K562 (cell line): ENCODE results near the gene SUFU. TPM values are rescaled to one million over a fixed set of nuclear protein-coding genes. Genes with fewer than 3 reads are reported as not detected.

ENCODE experiments used
- ARID1B ChIP-seq: fragments of 450-650 bp; IDR thresholded peaks from 2 replicates; pipeline ENCODE4 v1.6.1; 2016; ENCODE audit warnings: antibody characterized with exemption, mild to moderate bottlenecking, inconsistent platforms
- DDX20 ChIP-seq: fragments of 450-650 bp; IDR thresholded peaks from 2 replicates; pipeline ENCODE4 v1.6.1; 2016; ENCODE audit warnings: missing genetic modification characterization, low read depth, mild to moderate bottlenecking, missing compliant biosample characterization, moderate library complexity
- DEAF1 ChIP-seq: fragments of 450-650 bp; formaldehyde crosslinking; IDR thresholded peaks from 2 replicates; pipeline ENCODE4 v1.4.0; 2020; ENCODE audit warnings: mild to moderate bottlenecking, moderate library complexity
- ELF4 ChIP-seq: fragments of 450-650 bp; formaldehyde crosslinking; IDR thresholded peaks from 2 replicates; pipeline ENCODE4 v1.4.0; 2022; ENCODE audit warnings: missing genetic modification characterization
- ETV1 ChIP-seq: fragments of 450-650 bp; conservative IDR thresholded peaks from 2 replicates; pipeline ENCODE4 v1.6.1; 2016; ENCODE audit warnings: missing genetic modification characterization, control low read depth, low read depth, missing compliant biosample characterization
- FOXJ3 ChIP-seq: sonication (generic); formaldehyde crosslinking; IDR thresholded peaks from 2 replicates; pipeline ENCODE4 v1.4.0; 2020; ENCODE audit warnings: mild to moderate bottlenecking, missing genetic modification reagents
- HDAC2 ChIP-seq: fragments of 450-650 bp; IDR thresholded peaks from 2 replicates; pipeline ENCODE4 v1.6.1; 2016; ENCODE audit warnings: mild to moderate bottlenecking
- JUND ChIP-seq, 2 experiments: IDR thresholded peaks; 2 replicates in 1 of 2; 3 replicates in 1 of 2; pipeline ENCODE4 v1.6.1; 2011; ENCODE audit warnings: borderline replicate concordance in 2 of 2, low read depth in 2 of 2, low read length in 2 of 2, improper control_type of control experiment in 1 of 2, missing biosample characterization in 1 of 2, missing genetic modification characterization in 1 of 2, missing genetic modification reagents in 1 of 2
- NR2C2 ChIP-seq, 2 experiments: fragments of 200-800 bp in 1 of 2; sonication (Bioruptor generic) in 1 of 2; sonication (generic) in 1 of 2; formaldehyde crosslinking in 1 of 2; IDR thresholded peaks; 2 replicates each; pipeline versions ENCODE4 v1.6.1 to v1.8.0; 2016 to 2022; ENCODE audit warnings: mild to moderate bottlenecking in 1 of 2, missing compliant biosample characterization in 1 of 2, missing genetic modification characterization in 1 of 2, missing genetic modification reagents in 1 of 2
- PREB ChIP-seq: sonication (generic); formaldehyde crosslinking; IDR thresholded peaks from 2 replicates; pipeline ENCODE4 v1.8.1; 2023; ENCODE audit warnings: mild to moderate bottlenecking, missing genetic modification reagents
- PURB ChIP-seq: sonication (generic); formaldehyde crosslinking; IDR thresholded peaks from 2 replicates; pipeline ENCODE4 v1.9.0; 2021; ENCODE audit warnings: low read depth, mild to moderate bottlenecking, missing genetic modification reagents
- SLC30A9 ChIP-seq: fragments of 250-450 bp; sonication (Bioruptor Pico); IDR thresholded peaks from 2 replicates; pipeline ENCODE4 v1.8.0; 2022; ENCODE audit warnings: mild to moderate bottlenecking, moderate library complexity
- SMARCA4 ChIP-seq: fragments of 450-650 bp; IDR thresholded peaks from 2 replicates; pipeline ENCODE4 v1.6.1; 2016
- TAF15 ChIP-seq: fragments of 200-400 bp; formaldehyde crosslinking; IDR thresholded peaks from 2 replicates; pipeline ENCODE4 v1.6.1; 2017; ENCODE audit warnings: mild to moderate bottlenecking, low read depth, low read length, moderate library complexity
- TEAD1 ChIP-seq, 2 experiments: fragments of 450-650 bp in 1 of 2; sonication (generic) in 1 of 2; formaldehyde crosslinking; IDR thresholded peaks; 2 replicates each; pipeline versions ENCODE4 v1.4.0 to v1.8.0; 2020 to 2022; ENCODE audit warnings: mild to moderate bottlenecking in 2 of 2, missing genetic modification reagents in 1 of 2
- ZFP1 ChIP-seq: fragments of 450-650 bp; formaldehyde crosslinking; IDR thresholded peaks from 2 replicates; pipeline ENCODE4 v1.4.0; 2020; ENCODE audit warnings: mild to moderate bottlenecking, mixed read lengths
- ZFP36 ChIP-seq: fragments of 150-350 bp; IDR thresholded peaks from 2 replicates; pipeline ENCODE4 v1.6.1; 2018; ENCODE audit warnings: low read length, low read depth; ENCODE audit not compliant: partially characterized antibody
- polyA plus RNA-seq, 8 experiments: library from polyadenylated mRNA; depleted of rRNA in 4 of 8; stranded (reverse) in 5 of 8; unstranded in 3 of 8; fragments of >200 nt; fragmentation: Nextera tagmentation in 2 of 8; fragmentation: Illumina TruSeq in 1 of 8; extraction: Ambion mirVana in 2 of 8; extraction: Trizol in 1 of 8; gene quantifications; 2 replicates each; pipeline versions ENCODE4 v1.2.1 to v1.2.3, GENCODE V29; 2011 to 2014; ENCODE audit warnings: inconsistent platforms in 1 of 8, missing spikeins in 1 of 8
- total RNA-seq, 7 experiments: library from RNA; depleted of rRNA in 6 of 7; stranded (reverse); fragments of >200 nt in 6 of 7; fragmentation: Illumina TruSeq in 2 of 7; extraction: Trizol in 2 of 7; gene quantifications; 2 replicates each; pipeline versions ENCODE4 v1.2.1 to v1.2.3, GENCODE V29; 2011 to 2021; ENCODE audit warnings: low replicate concordance in 1 of 7
- TF ChIP-seq, protein P1 (sequence below): sonication (generic); IDR thresholded peaks from 2 replicates; pipeline ENCODE4 v1.6.1; 2016
- TF ChIP-seq, protein P2 (sequence below): fragments of 250-450 bp; sonication (Bioruptor Pico); IDR thresholded peaks from 2 replicates; pipeline ENCODE4 v1.5.0; 2022; ENCODE audit warnings: mild to moderate bottlenecking
- TF ChIP-seq, protein P3 (sequence below): sonication (generic); formaldehyde crosslinking; IDR thresholded peaks from 2 replicates; pipeline ENCODE4 v1.8.0; 2023; ENCODE audit warnings: mild to moderate bottlenecking, missing genetic modification reagents

SUFU gene
- total and polyA plus RNA-seq, 9 of the 15 experiments (the other 6 are each of a cell fraction or from before 2014, with no cell fraction given): 0.59 to 6.3 (median 0.82) TPM

DNA sequence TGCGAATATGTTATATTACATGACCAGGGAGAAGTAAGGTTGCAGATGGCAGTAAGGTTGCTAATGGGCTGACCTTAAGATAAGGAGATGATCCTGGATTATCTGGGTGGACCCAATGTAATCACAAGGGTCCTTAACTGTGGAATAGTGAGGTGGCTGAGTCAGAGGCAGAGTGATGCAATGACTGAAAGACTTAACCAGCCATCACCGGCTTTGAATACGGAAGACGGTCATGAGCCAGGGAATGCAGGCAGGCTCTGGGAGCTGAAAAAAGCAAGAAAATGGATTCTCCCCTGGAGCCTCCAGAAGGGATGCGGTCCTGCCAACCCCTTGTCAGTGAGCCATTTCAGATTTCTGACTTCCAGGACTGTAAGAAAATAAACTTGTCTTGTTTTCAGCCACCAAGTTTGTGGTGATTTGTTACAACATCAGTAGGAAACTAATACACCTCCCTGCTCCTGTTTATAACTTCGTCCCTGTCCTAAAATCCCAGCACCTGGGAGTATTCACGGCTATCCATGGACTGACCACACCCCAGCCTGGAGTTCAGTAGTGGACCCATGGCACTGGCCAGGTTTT, 47.8 kb upstream of the SUFU start (continued):
- TF ChIP-seq NR2C2 (CRISPR knock-in tag; IDR thresholded peaks at IDR 0.05): no peak
- TF ChIP-seq NR2C2 (tag; IDR thresholded peaks at IDR 0.05): peak; percentile 77
- TF ChIP-seq ZFP1 (CRISPR knock-in tag): no peak
- TF ChIP-seq TEAD1 (CRISPR knock-in tag; IDR thresholded peaks at IDR 0.05): peak in 1 of 2 experiments; percentile 85; a peak in 2 of 4 replicates
- TF ChIP-seq HDAC2: peak; percentile 82
- peak; percentile 87 for TF ChIP-seq ELF4 (CRISPR knock-in tag)
- peak; percentile 35; the same call in 1 of the 2 replicates for TF ChIP-seq ETV1 (tag)
- TF ChIP-seq, protein P1, sequence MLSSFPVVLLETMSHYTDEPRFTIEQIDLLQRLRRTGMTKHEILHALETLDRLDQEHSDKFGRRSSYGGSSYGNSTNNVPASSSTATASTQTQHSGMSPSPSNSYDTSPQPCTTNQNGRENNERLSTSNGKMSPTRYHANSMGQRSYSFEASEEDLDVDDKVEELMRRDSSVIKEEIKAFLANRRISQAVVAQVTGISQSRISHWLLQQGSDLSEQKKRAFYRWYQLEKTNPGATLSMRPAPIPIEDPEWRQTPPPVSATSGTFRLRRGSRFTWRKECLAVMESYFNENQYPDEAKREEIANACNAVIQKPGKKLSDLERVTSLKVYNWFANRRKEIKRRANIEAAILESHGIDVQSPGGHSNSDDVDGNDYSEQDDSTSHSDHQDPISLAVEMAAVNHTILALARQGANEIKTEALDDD: peak; percentile 99
- no peak for TF ChIP-seq TAF15
- no peak for TF ChIP-seq FOXJ3 (CRISPR knock-in tag)
- TF ChIP-seq, protein P2, sequence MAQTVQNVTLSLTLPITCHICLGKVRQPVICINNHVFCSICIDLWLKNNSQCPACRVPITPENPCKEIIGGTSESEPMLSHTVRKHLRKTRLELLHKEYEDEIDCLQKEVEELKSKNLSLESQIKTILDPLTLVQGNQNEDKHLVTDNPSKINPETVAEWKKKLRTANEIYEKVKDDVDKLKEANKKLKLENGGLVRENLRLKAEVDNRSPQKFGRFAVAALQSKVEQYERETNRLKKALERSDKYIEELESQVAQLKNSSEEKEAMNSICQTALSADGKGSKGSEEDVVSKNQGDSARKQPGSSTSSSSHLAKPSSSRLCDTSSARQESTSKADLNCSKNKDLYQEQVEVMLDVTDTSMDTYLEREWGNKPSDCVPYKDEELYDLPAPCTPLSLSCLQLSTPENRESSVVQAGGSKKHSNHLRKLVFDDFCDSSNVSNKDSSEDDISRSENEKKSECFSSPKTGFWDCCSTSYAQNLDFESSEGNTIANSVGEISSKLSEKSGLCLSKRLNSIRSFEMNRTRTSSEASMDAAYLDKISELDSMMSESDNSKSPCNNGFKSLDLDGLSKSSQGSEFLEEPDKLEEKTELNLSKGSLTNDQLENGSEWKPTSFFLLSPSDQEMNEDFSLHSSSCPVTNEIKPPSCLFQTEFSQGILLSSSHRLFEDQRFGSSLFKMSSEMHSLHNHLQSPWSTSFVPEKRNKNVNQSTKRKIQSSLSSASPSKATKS (CRISPR knock-in tag): no peak
- TF ChIP-seq, protein P3, sequence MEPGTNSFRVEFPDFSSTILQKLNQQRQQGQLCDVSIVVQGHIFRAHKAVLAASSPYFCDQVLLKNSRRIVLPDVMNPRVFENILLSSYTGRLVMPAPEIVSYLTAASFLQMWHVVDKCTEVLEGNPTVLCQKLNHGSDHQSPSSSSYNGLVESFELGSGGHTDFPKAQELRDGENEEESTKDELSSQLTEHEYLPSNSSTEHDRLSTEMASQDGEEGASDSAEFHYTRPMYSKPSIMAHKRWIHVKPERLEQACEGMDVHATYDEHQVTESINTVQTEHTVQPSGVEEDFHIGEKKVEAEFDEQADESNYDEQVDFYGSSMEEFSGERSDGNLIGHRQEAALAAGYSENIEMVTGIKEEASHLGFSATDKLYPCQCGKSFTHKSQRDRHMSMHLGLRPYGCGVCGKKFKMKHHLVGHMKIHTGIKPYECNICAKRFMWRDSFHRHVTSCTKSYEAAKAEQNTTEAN (CRISPR knock-in tag): no peak
- peak; percentile 51; the same call in 1 of the 2 replicates for TF ChIP-seq DDX20 (tag)
- TF ChIP-seq ARID1B: peak; percentile 90
- peak; percentile 98 for TF ChIP-seq JUND (IDR thresholded peaks at IDR 0.05; ENCODE audit: borderline replicate concordance, low read depth, low read length)
- TF ChIP-seq JUND (tag; IDR thresholded peaks at IDR 0.05; ENCODE audit: borderline replicate concordance, low read depth, low read length): peak; percentile 96; the same call in 2 of the 3 replicates
- no peak for TF ChIP-seq PREB (CRISPR knock-in tag)
- no peak for TF ChIP-seq SLC30A9
- no peak for TF ChIP-seq ZFP36
- no peak for TF ChIP-seq DEAF1 (CRISPR knock-in tag)
- TF ChIP-seq SMARCA4: peak; percentile 91
- no peak for TF ChIP-seq PURB (CRISPR knock-in tag)
